ENCODE measurements around the gene PLVAP.

Gene PLVAP

DNA sequence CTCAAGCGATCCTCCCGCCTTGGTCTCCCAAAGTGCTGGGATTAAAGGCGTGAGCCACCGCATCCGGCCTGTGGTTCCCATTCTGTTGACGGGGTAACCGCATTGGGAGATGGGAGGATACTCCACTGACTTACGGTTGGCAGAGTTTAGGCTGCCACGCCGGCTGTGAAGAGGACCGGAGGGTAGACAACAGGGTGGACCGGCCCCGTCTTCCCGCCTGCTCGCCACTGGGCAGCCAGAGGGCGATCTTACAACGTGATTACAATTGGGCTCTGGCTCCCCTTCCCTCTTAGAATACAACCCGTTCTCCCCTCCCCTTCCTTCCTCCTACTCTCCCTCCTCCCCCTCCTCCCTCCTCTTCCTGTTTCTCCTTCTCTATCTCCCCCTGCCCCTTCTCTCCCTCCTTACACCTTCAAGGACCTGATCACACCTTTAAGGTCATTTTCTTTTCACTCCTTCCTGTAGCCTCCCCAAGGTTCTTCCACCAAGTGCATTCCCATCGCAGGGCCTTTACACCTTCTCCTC lies 17.8 kb upstream of the PLVAP start (continued):
- no peak for TF ChIP-seq ZNF660 (tag by site-specific recombination; IDR thresholded peaks at IDR 0.05)
- TF ChIP-seq REPIN1 (tag by site-specific recombination; IDR thresholded peaks at IDR 0.05; ENCODE audit: low read depth): no peak
- no peak for TF ChIP-seq ZNF223 (tag by site-specific recombination; IDR thresholded peaks at IDR 0.05)
- TF ChIP-seq SETDB1 (IDR thresholded peaks at IDR 0.05; ENCODE audit: insufficient read length, low read length): no peak
- peak; percentile 43 for TF ChIP-seq ZNF629 (tag by site-specific recombination; IDR thresholded peaks at IDR 0.05)
- no peak for TF ChIP-seq ZNF707 (tag by site-specific recombination; IDR thresholded peaks at IDR 0.05)
- TF ChIP-seq SP7 (tag by site-specific recombination; IDR thresholded peaks at IDR 0.05): peak; percentile 78
- TF ChIP-seq SALL2 (tag by site-specific recombination; IDR thresholded peaks at IDR 0.05; ENCODE audit: borderline replicate concordance): no peak
- TF ChIP-seq SP2 (tag by site-specific recombination; IDR thresholded peaks at IDR 0.05): peak; percentile 82
- TF ChIP-seq, protein P1, sequence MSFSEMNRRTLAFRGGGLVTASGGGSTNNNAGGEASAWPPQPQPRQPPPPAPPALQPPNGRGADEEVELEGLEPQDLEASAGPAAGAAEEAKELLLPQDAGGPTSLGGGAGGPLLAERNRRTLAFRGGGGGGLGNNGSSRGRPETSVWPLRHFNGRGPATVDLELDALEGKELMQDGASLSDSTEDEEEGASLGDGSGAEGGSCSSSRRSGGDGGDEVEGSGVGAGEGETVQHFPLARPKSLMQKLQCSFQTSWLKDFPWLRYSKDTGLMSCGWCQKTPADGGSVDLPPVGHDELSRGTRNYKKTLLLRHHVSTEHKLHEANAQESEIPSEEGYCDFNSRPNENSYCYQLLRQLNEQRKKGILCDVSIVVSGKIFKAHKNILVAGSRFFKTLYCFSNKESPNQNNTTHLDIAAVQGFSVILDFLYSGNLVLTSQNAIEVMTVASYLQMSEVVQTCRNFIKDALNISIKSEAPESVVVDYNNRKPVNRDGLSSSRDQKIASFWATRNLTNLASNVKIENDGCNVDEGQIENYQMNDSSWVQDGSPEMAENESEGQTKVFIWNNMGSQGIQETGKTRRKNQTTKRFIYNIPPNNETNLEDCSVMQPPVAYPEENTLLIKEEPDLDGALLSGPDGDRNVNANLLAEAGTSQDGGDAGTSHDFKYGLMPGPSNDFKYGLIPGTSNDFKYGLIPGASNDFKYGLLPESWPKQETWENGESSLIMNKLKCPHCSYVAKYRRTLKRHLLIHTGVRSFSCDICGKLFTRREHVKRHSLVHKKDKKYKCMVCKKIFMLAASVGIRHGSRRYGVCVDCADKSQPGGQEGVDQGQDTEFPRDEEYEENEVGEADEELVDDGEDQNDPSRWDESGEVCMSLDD (tag by site-specific recombination; IDR thresholded peaks at IDR 0.05): peak; percentile 77
- TF ChIP-seq, protein P2, sequence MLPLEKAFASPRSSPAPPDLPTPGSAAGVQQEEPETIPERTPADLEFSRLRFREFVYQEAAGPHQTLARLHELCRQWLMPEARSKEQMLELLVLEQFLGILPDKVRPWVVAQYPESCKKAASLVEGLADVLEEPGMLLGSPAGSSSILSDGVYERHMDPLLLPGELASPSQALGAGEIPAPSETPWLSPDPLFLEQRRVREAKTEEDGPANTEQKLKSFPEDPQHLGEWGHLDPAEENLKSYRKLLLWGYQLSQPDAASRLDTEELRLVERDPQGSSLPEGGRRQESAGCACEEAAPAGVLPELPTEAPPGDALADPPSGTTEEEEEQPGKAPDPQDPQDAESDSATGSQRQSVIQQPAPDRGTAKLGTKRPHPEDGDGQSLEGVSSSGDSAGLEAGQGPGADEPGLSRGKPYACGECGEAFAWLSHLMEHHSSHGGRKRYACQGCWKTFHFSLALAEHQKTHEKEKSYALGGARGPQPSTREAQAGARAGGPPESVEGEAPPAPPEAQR (tag by site-specific recombination; IDR thresholded peaks at IDR 0.05): no peak
- TF ChIP-seq ZNF114 (tag by site-specific recombination; IDR thresholded peaks at IDR 0.05): no peak
- TF ChIP-seq, protein P3, sequence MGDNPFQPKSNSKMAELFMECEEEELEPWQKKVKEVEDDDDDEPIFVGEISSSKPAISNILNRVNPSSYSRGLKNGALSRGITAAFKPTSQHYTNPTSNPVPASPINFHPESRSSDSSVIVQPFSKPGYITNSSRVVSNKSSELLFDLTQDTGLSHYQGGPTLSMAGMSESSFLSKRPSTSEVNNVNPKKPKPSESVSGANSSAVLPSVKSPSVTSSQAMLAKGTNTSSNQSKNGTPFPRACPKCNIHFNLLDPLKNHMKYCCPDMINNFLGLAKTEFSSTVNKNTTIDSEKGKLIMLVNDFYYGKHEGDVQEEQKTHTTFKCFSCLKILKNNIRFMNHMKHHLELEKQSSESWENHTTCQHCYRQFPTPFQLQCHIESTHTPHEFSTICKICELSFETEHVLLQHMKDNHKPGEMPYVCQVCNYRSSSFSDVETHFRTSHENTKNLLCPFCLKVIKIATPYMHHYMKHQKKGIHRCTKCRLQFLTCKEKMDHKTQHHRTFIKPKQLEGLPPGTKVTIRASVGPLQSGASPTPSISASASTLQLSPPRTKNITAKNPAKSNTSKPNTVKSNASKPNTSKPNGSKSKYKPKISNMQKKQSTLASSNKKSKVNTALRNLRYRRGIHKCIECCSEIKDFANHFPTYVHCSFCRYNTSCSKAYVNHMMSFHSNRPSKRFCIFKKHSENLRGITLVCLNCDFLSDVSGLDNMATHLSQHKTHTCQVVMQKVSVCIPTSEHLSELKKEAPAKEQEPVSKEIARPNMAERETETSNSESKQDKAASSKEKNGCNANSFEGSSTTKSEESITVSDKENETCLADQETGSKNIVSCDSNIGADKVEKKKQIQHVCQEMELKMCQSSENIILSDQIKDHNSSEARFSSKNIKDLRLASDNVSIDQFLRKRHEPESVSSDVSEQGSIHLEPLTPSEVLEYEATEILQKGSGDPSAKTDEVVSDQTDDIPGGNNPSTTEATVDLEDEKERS (tag by site-specific recombination; IDR thresholded peaks at IDR 0.05): peak; percentile 73; the same call in 1 of the 2 replicates
- no peak for TF ChIP-seq ZNF830 (tag by site-specific recombination; IDR thresholded peaks at IDR 0.05; ENCODE audit: low read depth)
- no peak for TF ChIP-seq GFI1B (tag by site-specific recombination; IDR thresholded peaks at IDR 0.05)
- TF ChIP-seq, protein P4, sequence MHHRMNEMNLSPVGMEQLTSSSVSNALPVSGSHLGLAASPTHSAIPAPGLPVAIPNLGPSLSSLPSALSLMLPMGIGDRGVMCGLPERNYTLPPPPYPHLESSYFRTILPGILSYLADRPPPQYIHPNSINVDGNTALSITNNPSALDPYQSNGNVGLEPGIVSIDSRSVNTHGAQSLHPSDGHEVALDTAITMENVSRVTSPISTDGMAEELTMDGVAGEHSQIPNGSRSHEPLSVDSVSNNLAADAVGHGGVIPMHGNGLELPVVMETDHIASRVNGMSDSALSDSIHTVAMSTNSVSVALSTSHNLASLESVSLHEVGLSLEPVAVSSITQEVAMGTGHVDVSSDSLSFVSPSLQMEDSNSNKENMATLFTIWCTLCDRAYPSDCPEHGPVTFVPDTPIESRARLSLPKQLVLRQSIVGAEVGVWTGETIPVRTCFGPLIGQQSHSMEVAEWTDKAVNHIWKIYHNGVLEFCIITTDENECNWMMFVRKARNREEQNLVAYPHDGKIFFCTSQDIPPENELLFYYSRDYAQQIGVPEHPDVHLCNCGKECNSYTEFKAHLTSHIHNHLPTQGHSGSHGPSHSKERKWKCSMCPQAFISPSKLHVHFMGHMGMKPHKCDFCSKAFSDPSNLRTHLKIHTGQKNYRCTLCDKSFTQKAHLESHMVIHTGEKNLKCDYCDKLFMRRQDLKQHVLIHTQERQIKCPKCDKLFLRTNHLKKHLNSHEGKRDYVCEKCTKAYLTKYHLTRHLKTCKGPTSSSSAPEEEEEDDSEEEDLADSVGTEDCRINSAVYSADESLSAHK (tag by site-specific recombination; IDR thresholded peaks at IDR 0.05): peak; percentile 13; the same call in 1 of the 2 replicates
- TF ChIP-seq ZNF558 (tag by site-specific recombination; IDR thresholded peaks at IDR 0.05): peak; percentile 29; the same call in 1 of the 2 replicates
- no peak for TF ChIP-seq ZNF354C (tag by site-specific recombination; IDR thresholded peaks at IDR 0.05; ENCODE audit: borderline replicate concordance, low read depth)
- TF ChIP-seq, protein P5, sequence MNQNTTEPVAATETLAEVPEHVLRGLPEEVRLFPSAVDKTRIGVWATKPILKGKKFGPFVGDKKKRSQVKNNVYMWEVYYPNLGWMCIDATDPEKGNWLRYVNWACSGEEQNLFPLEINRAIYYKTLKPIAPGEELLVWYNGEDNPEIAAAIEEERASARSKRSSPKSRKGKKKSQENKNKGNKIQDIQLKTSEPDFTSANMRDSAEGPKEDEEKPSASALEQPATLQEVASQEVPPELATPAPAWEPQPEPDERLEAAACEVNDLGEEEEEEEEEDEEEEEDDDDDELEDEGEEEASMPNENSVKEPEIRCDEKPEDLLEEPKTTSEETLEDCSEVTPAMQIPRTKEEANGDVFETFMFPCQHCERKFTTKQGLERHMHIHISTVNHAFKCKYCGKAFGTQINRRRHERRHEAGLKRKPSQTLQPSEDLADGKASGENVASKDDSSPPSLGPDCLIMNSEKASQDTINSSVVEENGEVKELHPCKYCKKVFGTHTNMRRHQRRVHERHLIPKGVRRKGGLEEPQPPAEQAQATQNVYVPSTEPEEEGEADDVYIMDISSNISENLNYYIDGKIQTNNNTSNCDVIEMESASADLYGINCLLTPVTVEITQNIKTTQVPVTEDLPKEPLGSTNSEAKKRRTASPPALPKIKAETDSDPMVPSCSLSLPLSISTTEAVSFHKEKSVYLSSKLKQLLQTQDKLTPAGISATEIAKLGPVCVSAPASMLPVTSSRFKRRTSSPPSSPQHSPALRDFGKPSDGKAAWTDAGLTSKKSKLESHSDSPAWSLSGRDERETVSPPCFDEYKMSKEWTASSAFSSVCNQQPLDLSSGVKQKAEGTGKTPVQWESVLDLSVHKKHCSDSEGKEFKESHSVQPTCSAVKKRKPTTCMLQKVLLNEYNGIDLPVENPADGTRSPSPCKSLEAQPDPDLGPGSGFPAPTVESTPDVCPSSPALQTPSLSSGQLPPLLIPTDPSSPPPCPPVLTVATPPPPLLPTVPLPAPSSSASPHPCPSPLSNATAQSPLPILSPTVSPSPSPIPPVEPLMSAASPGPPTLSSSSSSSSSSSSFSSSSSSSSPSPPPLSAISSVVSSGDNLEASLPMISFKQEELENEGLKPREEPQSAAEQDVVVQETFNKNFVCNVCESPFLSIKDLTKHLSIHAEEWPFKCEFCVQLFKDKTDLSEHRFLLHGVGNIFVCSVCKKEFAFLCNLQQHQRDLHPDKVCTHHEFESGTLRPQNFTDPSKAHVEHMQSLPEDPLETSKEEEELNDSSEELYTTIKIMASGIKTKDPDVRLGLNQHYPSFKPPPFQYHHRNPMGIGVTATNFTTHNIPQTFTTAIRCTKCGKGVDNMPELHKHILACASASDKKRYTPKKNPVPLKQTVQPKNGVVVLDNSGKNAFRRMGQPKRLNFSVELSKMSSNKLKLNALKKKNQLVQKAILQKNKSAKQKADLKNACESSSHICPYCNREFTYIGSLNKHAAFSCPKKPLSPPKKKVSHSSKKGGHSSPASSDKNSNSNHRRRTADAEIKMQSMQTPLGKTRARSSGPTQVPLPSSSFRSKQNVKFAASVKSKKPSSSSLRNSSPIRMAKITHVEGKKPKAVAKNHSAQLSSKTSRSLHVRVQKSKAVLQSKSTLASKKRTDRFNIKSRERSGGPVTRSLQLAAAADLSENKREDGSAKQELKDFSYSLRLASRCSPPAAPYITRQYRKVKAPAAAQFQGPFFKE (tag by site-specific recombination; IDR thresholded peaks at IDR 0.05; ENCODE audit: borderline replicate concordance): no peak
- TF ChIP-seq ZBTB8A (tag by site-specific recombination; IDR thresholded peaks at IDR 0.05): peak; percentile 45; the same call in 1 of the 2 replicates
- TF ChIP-seq, protein P6, sequence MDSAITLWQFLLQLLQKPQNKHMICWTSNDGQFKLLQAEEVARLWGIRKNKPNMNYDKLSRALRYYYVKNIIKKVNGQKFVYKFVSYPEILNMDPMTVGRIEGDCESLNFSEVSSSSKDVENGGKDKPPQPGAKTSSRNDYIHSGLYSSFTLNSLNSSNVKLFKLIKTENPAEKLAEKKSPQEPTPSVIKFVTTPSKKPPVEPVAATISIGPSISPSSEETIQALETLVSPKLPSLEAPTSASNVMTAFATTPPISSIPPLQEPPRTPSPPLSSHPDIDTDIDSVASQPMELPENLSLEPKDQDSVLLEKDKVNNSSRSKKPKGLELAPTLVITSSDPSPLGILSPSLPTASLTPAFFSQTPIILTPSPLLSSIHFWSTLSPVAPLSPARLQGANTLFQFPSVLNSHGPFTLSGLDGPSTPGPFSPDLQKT (IDR thresholded peaks at IDR 0.05; ENCODE audit: borderline replicate concordance, low read depth, low read length): no peak
- no peak for TF ChIP-seq ZNF133 (tag by site-specific recombination; IDR thresholded peaks at IDR 0.05)
- no peak for TF ChIP-seq ZNF10 (tag by site-specific recombination; IDR thresholded peaks at IDR 0.05)

All from HEK293 (cell line).